NCI-H748 (cell line): Measurements from ENCODE around the gene WRAP53.

Experiments
- DNase-seq: peaks from one replicate; lab custom pipeline; 2025; ENCODE audit not compliant: unreplicated experiment; lab: John Stamatoyannopoulos, UW

The WRAP53 gene

GRCh38 chr17:7740481-7741001 is 52.3 kb downstream of the WRAP53 start:
- DNase-seq = peak; percentile 72

GRCh38 chr17:7742729-7743128 is 54.5 kb downstream of the WRAP53 start:
- no peak for DNase-seq

DNA sequence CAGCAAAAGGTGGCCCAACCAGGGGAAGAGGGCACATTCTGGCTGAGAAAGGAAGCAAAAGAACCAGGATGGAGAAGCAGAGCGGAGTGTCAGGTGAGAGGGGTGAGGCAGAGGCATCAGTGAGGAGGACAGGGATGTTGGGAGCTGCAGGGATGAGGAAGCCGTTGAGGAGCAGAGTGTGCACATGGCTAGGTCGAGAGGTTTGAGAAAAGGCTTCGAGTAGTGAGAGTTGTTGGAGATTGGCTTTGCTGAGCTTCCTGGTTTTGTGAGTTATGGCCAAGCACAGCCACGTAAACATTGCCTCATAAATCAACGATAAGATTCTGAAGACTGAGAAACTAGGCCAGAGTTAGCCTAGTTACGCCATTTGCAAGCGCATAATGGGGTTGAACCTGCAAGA is 56.1 kb downstream of the WRAP53 start:
- DNase-seq = no peak

GRCh38 chr17:7745748-7746470 is 57.6 kb downstream of the WRAP53 start:
- no peak for DNase-seq

- DNase-seq = no peak
Measured at GRCh38 chr17:7747635-7748071, 59.4 kb downstream of the WRAP53 start.

DNA sequence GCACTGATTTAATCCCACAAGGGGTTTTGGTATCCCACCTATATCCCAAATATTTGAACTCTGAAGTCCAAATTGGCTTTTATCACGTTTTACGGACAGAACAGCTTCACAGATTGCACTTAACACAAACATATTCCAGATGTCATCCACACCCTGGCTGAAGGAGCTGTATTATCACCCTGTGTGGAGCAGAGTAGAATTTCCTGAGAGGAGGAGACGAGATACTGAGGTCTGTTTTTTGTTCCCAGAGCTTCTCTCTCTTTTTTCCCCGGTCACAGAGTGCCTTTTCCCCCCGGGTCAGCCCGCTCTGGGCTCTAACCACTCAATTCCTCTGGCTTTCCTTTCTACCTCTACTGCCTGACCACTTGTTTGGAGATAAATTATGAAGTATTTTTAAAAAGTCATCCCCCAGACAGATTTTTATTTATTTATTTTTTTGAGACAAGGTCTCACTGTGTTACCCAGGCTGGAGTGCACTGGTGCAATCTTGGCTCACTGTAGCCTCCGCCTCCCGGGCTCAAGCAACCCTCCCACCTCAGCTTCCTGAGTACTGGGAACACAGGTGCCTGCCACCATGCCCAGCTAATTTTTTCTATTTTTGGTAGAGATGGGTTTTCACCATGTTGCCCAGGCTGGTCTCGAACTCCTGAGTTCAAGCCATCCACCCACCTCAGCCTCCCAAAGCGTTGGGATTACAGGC is 59.9 kb downstream of the WRAP53 start:
- DNase-seq = no peak

DNA sequence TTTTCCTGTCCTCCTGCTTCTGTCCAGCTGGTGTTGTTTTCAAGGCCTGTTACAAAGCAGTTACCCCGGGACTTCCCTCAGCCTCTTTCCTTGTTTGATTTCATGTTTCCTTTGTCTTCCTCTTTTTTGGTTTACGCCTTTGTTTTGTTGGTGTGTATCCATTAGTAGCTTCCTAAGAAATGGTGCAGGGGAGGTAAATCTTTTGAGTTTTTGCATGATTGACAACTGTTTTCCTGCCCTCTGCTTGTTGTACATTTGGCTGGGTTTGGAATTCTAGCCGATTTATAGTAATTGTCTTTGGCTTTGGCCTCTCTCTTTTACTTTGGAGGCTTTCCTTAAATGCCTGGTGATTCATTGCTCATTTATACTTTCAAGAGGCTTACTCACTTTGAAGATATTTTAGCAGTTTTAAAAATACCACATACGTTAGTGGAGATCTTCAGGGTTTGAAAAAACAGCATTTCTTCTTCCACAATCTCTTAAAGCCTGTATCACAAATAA is 62.1 kb downstream of the WRAP53 start:
- no peak for DNase-seq
